ENCODE data around the gene ZNF280C.

- TF ChIP-seq POLR2AphosphoS5 (IDR thresholded peaks at IDR 0.05; ENCODE audit: borderline replicate concordance, low read depth, low read length) = no peak
- no peak for TF ChIP-seq EZH2 (IDR thresholded peaks at IDR 0.05)
Observed at GRCh38 chrX:130296297-130296678, 27.6 kb upstream of the ZNF280C start.

Measured in SK-N-MC (cell line).